Measurements from ENCODE around the gene FCGBP. TPM values are rescaled to one million over a fixed set of nuclear protein-coding genes. Genes with fewer than 3 reads are reported as not detected.
"Not testable (repeated sequence)": the region's sequence is repeated elsewhere in the genome, so short reads cannot be mapped to it uniquely, and the experiment has no call there.

The FCGBP gene
- total and polyA plus RNA-seq, 7 donors, result 0.45 to 8.7 (median 7.1) TPM

DNA sequence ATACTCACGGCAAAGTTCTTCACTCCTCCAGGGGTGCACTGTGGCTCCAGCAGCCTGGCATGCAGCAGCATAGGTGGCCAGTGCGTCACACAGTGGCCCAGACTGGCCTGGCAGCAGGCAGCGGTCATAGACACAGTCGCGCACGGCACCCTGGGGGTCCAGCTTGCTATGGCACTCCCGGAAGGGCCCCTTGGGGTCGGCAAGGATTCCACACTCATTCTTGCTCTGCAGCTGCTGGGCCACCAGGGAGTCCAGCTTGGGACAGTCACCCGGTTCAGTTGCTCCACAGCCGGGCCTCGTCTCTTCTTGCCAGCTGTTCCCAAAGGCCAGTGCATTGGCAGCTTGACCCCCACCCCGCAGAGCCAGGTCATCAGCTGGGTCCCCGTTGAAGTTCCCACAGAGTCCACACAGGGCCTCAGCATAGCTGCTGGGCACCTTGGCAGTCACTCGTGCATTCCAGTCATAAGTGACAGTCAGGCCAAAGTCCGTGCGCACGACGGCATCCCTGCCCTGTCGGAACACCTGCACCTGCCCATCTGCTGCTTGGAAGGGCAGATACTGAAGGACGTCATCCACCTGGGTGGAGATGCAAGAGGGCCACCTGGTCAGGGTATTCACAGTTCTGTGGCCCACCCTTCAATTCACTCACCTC, 20.6 kb downstream of the FCGBP start:
- Histone ChIP-seq H3K9me3 (no peaks in the 10 kb centered on the region), H3K27me3 (ENCODE audit: insufficient read depth in 3 of 3, low read length in 2 of 3) (peaks cover 0 to 33% (median 4%) of the 10 kb centered on the region in 3 donors), H3K36me3 (ENCODE audit: insufficient read depth in 1 of 2, low read depth in 1 of 2) (no peaks in the 10 kb centered on the region), H3K4me3 (no peak overlapping the region), H3K4me1 (no peaks in the 10 kb centered on the region), H3K27ac (no peak overlapping the region)
- ATAC-seq (no peak), DNase-seq (no peak)
- intact Hi-C loops (cut with DNase I), result no loop called here
- TF ChIP-seq, protein P1, sequence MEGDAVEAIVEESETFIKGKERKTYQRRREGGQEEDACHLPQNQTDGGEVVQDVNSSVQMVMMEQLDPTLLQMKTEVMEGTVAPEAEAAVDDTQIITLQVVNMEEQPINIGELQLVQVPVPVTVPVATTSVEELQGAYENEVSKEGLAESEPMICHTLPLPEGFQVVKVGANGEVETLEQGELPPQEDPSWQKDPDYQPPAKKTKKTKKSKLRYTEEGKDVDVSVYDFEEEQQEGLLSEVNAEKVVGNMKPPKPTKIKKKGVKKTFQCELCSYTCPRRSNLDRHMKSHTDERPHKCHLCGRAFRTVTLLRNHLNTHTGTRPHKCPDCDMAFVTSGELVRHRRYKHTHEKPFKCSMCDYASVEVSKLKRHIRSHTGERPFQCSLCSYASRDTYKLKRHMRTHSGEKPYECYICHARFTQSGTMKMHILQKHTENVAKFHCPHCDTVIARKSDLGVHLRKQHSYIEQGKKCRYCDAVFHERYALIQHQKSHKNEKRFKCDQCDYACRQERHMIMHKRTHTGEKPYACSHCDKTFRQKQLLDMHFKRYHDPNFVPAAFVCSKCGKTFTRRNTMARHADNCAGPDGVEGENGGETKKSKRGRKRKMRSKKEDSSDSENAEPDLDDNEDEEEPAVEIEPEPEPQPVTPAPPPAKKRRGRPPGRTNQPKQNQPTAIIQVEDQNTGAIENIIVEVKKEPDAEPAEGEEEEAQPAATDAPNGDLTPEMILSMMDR (IDR thresholded peaks at IDR 0.05), result no peak
- 47 to 53% (median 50%) methylated on average over 20 of the region's 20 CpGs for WGBS, 3 donors

DNA sequence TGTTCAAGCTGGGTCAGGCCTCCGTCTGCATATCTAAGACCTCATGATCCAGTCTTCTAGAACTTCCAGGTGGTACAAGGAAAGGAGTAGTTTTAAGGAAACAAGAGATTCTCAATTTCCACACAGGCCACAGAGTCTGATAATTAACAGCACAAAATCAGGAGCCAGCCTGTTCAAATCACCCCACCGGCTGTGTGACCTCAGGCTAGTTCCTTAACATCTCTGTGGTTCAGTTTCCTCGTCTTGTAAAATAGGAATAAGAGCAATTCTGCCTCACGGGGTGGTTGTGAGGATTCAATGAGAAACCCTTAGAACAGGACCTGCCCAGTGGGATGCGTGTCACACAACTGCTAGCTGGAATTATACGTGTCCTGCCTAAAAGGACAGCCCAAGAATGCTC, 25.6 kb downstream of the FCGBP start:
- intact Hi-C loops (cut with DNase I), result no loop called here
- no peaks in the 10 kb centered on the region for H3K9me3 ChIP-seq
- H3K4me1 ChIP-seq, result no peaks in the 10 kb centered on the region
- TF ChIP-seq, protein P1 (IDR thresholded peaks at IDR 0.05), result no peak
- 70 to 80% (median 71%) methylated on average over 6 of the region's 6 CpGs for WGBS, 3 donors
- no peak for DNase-seq
- H3K27me3 ChIP-seq (ENCODE audit: insufficient read depth in 3 of 3, low read length in 2 of 3), result peaks cover 0 to 2% (median 0%) of the 10 kb centered on the region in 3 donors
- H3K27ac ChIP-seq, result no peak overlapping the region
- no peak overlapping the region for H3K4me3 ChIP-seq
- ATAC-seq, result no peak
- no peaks in the 10 kb centered on the region for H3K36me3 ChIP-seq (ENCODE audit: insufficient read depth in 1 of 2, low read depth in 1 of 2)

DNA sequence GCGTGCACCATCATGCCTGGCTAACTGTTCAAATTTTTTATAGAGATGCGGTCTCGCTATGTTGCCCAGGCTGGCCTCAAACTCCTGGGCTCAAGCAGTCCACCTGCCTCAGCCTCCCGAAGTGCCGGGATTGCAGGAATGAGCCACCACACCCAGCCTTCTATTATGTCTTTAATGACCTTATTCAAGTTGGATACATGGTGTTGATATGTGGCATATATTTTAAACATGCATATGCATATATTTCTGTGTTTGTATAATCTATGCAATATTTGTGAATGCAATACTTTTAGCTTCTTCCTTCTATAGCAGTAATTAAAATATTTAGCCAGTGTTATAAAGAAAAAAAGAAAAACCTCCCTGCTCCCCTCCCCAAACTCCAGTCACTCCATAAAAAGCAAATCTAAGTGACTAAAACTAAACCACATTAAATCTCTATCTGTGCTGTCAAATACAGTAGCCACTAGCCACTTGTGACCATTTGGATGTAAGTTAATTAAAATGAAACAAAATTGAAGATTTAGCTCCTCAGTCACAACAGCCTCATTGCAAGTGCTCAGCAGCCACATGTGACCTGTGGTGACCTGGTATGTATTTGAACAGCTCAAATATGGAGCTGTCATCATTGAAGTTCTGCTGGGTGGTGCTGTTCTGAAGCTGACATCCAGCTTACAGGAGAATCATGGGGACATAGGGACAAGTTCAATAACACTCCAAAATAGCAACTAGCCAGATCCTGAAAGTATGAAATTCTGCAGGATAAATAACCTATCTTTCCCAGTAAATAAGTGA, 27.4 kb downstream of the FCGBP start:
- intact Hi-C loops (cut with DNase I), result no loop called here
- ATAC-seq, result no peak
- DNase-seq, result no peak
- Histone ChIP-seq H3K4me1 (no peaks in the 10 kb centered on the region), H3K4me3 (no peak overlapping the region), H3K27me3 (ENCODE audit: insufficient read depth in 3 of 3, low read length in 2 of 3) (no peaks in the 10 kb centered on the region), H3K9me3 (no peaks in the 10 kb centered on the region), H3K36me3 (ENCODE audit: insufficient read depth in 1 of 2, low read depth in 1 of 2) (no peaks in the 10 kb centered on the region), H3K27ac (no peak overlapping the region)
- TF ChIP-seq, protein P1 (IDR thresholded peaks at IDR 0.05), result no peak
- WGBS, 3 donors, result 89 to 90% (median 90%) methylated on average over 5 of the region's 5 CpGs

DNA sequence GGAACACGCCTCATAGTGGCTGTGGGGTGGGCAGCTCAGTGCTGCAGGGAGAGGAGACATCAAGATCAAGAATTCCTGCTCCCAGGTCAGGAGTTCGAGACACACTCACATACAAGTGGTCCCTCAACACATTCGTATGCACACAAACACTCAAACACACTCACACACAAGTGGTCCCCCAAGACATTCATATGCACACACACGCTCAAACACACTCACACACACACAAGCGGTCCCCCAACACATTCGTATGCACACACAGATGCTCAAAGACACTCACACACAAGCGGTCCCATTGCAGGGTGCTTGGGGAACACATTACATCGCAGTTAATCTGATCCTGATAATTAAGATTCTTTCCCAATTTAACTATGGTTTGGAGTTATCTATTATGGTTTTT, 28.2 kb downstream of the FCGBP start:
- Histone ChIP-seq H3K9me3 (no peaks in the 10 kb centered on the region), H3K27me3 (ENCODE audit: insufficient read depth in 3 of 3, low read length in 2 of 3) (no peaks in the 10 kb centered on the region), H3K4me3 (no peak overlapping the region), H3K36me3 (ENCODE audit: insufficient read depth in 1 of 2, low read depth in 1 of 2) (no peaks in the 10 kb centered on the region), H3K4me1 (no peaks in the 10 kb centered on the region), H3K27ac (no peak overlapping the region)
- DNase-seq (no peak), ATAC-seq (no peak)
- intact Hi-C loops (cut with DNase I), result no loop called here
- TF ChIP-seq, protein P1 (IDR thresholded peaks at IDR 0.05), result no peak
- 89 to 92% (median 90%) methylated on average over 8 of the region's 8 CpGs for WGBS, 3 donors

DNA sequence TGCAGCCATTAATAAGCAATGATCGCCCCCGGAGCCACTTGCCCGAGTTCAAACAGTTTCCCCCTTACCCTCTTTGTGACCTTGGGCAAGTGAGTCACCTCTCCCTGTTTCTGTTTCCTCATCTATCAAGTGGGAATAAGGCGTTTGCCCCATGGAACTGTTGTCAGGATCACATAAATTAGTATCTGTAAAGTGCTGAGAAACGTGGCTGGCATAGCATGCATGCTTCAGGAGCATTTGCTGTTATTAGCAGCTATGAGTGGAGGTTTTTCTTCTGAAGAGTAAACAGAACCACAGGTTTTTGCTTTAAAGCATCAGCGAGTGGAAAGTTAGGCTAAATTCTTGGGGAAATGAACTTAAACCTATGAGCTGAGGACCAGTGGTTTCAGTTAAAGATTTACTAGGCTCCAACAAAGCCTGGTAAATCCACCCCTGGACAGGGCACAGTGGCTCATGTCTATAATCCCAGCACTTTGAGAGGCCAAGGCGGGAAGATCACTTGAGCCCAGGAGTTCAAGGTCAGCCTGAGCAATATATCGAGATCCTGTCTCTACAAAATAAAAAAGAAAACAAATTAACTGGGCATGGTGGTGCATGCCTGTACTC, 30.8 kb downstream of the FCGBP start:
- intact Hi-C loops (cut with DNase I), result not testable (repeated sequence)

DNA sequence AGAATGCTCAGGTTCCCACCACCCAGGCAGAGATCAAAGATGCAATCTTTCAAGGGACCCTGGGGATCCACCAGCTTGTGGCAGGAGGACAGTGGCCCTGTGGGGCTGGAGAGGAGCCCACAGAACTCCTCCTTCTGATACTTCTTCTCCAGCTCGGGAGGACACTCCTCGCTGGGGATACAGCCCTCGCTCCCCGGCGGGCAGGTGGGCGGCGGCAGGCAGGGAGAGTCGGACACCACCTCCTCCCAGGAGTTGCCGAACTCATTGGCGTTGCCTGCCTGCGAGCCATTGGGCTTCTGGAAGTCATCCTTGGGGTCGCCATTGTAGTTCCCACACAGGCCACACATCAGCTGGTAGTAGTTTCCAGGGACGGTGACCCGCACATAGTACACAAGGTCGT, 32.1 kb downstream of the FCGBP start:
- H3K9me3 ChIP-seq; H3K27me3 ChIP-seq (ENCODE audit: insufficient read depth in 3 of 3, low read length in 2 of 3); H3K27ac ChIP-seq; ATAC-seq; intact Hi-C loops (cut with DNase I); H3K4me1 ChIP-seq; H3K4me3 ChIP-seq; DNase-seq; H3K36me3 ChIP-seq (ENCODE audit: insufficient read depth in 1 of 2, low read depth in 1 of 2): not testable (repeated sequence)
- 86 to 93% (median 88%) methylated on average over 10 to 12 of the region's 15 CpGs for WGBS, 3 donors

More for the DNA sequence above, 30.8 kb downstream of the FCGBP start:
- not testable (repeated sequence) for H3K27me3 ChIP-seq (ENCODE audit: insufficient read depth in 3 of 3, low read length in 2 of 3); H3K36me3 ChIP-seq (ENCODE audit: insufficient read depth in 1 of 2, low read depth in 1 of 2); H3K9me3 ChIP-seq; ATAC-seq; DNase-seq; H3K4me1 ChIP-seq; H3K4me3 ChIP-seq; H3K27ac ChIP-seq
- WGBS, 3 donors, result 33 to 39% (median 35%) methylated on average over 2 to 4 of the region's 8 CpGs

DNA sequence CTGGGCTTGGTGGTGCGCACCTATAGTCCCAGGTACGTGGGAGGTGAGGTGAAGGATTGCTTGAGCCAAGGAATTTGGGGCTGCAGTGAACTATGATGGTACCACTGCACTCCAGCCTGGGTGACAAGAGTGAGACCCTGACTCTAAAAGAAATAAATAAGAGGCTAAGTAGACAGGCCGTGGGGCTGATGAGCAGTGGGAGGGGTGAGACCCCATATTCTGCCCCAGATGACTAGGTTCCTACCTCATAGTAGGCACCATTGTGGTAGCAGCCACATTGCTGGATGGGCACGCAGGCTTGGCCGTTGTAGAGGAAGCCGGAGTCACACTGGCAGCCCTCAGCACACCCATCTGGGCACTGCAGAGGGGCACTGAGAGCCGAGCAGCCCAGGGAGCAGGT, 32.8 kb downstream of the FCGBP start:
- H3K4me3 ChIP-seq; H3K36me3 ChIP-seq (ENCODE audit: insufficient read depth in 1 of 2, low read depth in 1 of 2); H3K27ac ChIP-seq; DNase-seq; H3K4me1 ChIP-seq; H3K27me3 ChIP-seq (ENCODE audit: insufficient read depth in 3 of 3, low read length in 2 of 3); intact Hi-C loops (cut with DNase I); H3K9me3 ChIP-seq: not testable (repeated sequence)
- WGBS, 3 donors, result 88 to 93% (median 93%) methylated on average over 3 to 5 of the region's 7 CpGs
- peak in 1 of 4 donors; percentile 4 for ATAC-seq

Data from psoas muscle (tissue), 8 donors.